Aorta (tissue), 5 donors: Measurements from ENCODE around the gene ZRANB3. TPM values are rescaled to one million over a fixed set of nuclear protein-coding genes. Genes with fewer than 3 reads are reported as not detected.
A peak's percentile ranks its signal among the peaks of the same experiment; 100 is the strongest.

ENCODE experiments used
- ATAC-seq: fragments of 200-7000 bp; cut with Tn5 transposase; one replicate; pipeline ENCODE4 v1.9.1; 2022; ENCODE audit warnings: moderate library complexity; ENCODE audit not compliant: low FRiP score
- DNase-seq, 2 donors: peaks; one replicate each; pipeline ENCODE4 v3.0.0-alpha.2; 2020
- H3K27ac ChIP-seq, 2 donors: one replicate each; pipeline ENCODE4 v1.5.1; 2013; ENCODE audit warnings: low read length in 2 of 2, mild to moderate bottlenecking in 2 of 2, moderate library complexity in 2 of 2, control low read depth in 1 of 2, inconsistent platforms in 1 of 2, low read depth in 1 of 2
- H3K27me3 ChIP-seq, 2 donors: one replicate each; pipeline ENCODE4 v1.6.1; 2013; ENCODE audit warnings: control low read depth in 1 of 2, low read length in 1 of 2, mild to moderate bottlenecking in 1 of 2, moderate library complexity in 1 of 2; ENCODE audit not compliant: insufficient read depth in 2 of 2, control insufficient read depth in 1 of 2
- H3K36me3 ChIP-seq, 2 donors: one replicate each; pipeline ENCODE4 v1.6.1; 2013; ENCODE audit warnings: control low read depth in 1 of 2, low read length in 1 of 2, mild to moderate bottlenecking in 1 of 2; ENCODE audit not compliant: insufficient read depth in 2 of 2, control insufficient read depth in 1 of 2
- H3K4me1 ChIP-seq, 2 donors: one replicate each; pipeline ENCODE4 v1.6.1; 2013; ENCODE audit warnings: low read length in 2 of 2, control low read depth in 1 of 2, mild to moderate bottlenecking in 1 of 2, moderate library complexity in 1 of 2; ENCODE audit not compliant: insufficient read depth in 2 of 2, control insufficient read depth in 1 of 2
- H3K4me3 ChIP-seq, 2 donors: one replicate each; pipeline ENCODE4 v1.5.1; 2013; ENCODE audit warnings: low read length in 2 of 2, control low read depth in 1 of 2, mild to moderate bottlenecking in 1 of 2
- H3K9me3 ChIP-seq: one replicate; pipeline ENCODE4 v1.6.1; 2013; ENCODE audit warnings: mild to moderate bottlenecking, low read length; ENCODE audit not compliant: control insufficient read depth
- WGBS, 2 donors: extraction: QIAGEN DNeasy Blood & Tissue Kit; methylation state at CpG; one replicate each; pipeline ENCODE4 v1.1.7; 2013; 5-methylcytosine and 5-hydroxymethylcytosine counted together
- intact Hi-C, 2 donors: fragments of 100-400 bp; cut with DNase I; formaldehyde crosslinking; loops; one replicate each; pipeline versions ENCODE4 v1.14.2 to v1.15.0; 2022
- long read RNA-seq, 2 donors: library from polyadenylated mRNA; unstranded; transcript quantifications; one replicate each; pipeline ENCODE4 v2.0.0, GENCODE V29; 2020 to 2021
- polyA plus RNA-seq, 2 donors: library from polyadenylated mRNA; stranded (reverse); fragments of 200-250 nt; gene quantifications; one replicate each; pipeline ENCODE4 v1.2.3, GENCODE V29; 2013
- total RNA-seq, 2 donors: library from RNA; stranded (reverse); fragmentation: NEBNext Ultra II Directional; extraction: Animal tissue kit (Norgen Biotek cat#: 25700); gene quantifications; one replicate each; pipeline ENCODE4 v1.2.1, GENCODE V29; 2021
- donor health status: healthy with polysubstance abuse.
- donor health status: Bipolar disorder and iron deficiency.
- donor health status: DM: no; HTN: no; CAD: no.
- donor health status: DM: no; HTN: no; CAD: no.
- donor health status: DM: yes; HTN: yes; CAD: no.

Gene ZRANB3
- total RNA-seq (1 to 10 TPM; 3.6 to 4.2 TPM), polyA plus RNA-seq (1 to 10 TPM in 1 of 2 donors, not detected in 1; 3.8 TPM)
- long read RNA-seq, donor 1, partial matches to known transcripts = 1 of 12 reads
- long read RNA-seq, donor 1, other reads (novel, unspliced or antisense) = 11 of 12 reads
- long read RNA-seq, donor 2, partial matches to known transcripts = 1 of 29 reads
- long read RNA-seq, donor 2, other reads (novel, unspliced or antisense) = 28 of 29 reads

DNA sequence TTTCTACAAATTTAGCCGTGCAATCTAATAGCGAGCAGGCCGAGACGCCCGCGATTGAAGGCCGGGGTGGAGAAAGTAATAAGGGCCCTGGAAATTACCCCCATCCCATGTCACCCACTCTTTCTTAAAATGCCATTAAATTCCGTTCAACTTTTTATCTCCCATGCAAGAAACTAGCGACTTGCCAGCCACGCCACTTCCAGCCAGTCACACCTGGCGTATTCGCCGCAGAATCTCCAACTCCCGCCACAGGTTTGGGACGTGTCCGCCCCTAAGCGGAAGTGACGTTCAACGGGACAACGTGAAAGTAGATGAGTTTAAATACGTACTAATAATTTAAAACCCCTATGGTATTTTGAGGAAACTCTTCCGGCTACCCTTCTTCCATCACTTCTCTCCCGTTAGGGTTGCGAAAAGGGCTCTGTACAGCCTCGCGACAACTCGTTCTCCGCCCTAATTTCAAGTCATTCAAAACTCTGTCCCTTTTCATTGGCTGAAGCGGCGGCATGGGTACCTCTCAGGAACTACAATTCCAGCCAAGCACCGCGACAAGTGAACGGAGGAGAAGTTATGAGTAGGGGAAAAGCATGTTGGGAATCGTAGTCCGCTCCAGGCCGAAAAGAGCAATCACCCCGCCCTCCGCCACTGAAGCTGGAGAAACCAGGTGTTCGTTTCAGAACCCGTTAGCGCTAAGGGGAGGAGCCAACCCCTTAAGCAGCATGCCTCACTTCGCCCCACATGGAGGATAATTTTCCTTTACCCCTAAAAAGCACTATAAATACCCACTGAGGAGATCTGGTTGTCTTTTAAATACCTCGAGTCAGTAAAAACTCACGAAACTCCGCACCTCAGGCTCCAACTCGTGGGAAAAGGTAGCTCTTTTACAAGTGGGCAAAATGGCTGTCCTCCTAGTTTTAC, at the start of gene ZRANB3:
TSS of gene ZRANB3 (minus strand) at position 906 of the 918 bp plus-strand sequence.
- H3K9me3 ChIP-seq = no peaks in the 10 kb centered on the region
- DNase-seq (peak; percentile 94 to 96), ATAC-seq (peak; percentile 93)
- H3K27me3 ChIP-seq = no peaks in the 10 kb centered on the region
- H3K4me3 ChIP-seq = peak within 1 kb of the TSS; percentile 42 to 85
- H3K4me1 ChIP-seq = no peaks in the 10 kb centered on the region
- intact Hi-C loops = loop anchor here (1.0 to 2.0 kb wide), 2 partner anchors 211 to 478 kb away; partner anchors contain the start of genes RAB3GAP1 (in 1 of the 2) and UBXN4 (in 1 of the 2)
- peak within 1 kb of the TSS; percentile 20 to 96 for H3K27ac ChIP-seq
- H3K36me3 ChIP-seq = no peaks in the 10 kb centered on the region
- WGBS, 2 donors = 0% methylated on average over 46 of the region's 46 CpGs

DNA sequence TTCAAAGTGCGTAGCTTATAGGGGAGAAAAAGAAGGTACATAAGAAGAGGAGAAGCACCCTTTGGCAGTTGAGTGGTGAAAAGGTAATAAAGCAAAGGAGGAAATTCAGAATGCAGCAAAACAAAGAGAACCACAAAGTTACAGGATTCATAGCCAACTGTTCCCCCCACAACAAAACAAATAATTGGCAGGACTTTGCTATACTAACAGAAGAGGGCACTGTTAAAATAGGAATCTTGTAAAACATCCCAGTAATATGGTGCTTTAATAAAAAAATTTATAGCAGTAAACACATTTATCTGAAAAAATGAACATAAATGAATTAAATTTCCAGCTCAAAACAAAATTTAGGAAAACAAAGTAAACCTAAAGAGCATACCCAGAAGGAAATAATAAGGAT, 42.6 kb upstream of the ZRANB3 start:
- no peak for ATAC-seq
- Histone ChIP-seq H3K27ac (no peak overlapping the region), H3K4me3 (no peak overlapping the region), H3K27me3 (no peaks in the 10 kb centered on the region), H3K4me1 (no peaks in the 10 kb centered on the region), H3K9me3 (no peaks in the 10 kb centered on the region), H3K36me3 (peaks cover 0 to 1% of the 10 kb centered on the region in 2 donors)
- no peak for DNase-seq
- 96 to 100% methylated on average over 1 of the region's 1 CpG for WGBS, 2 donors
- intact Hi-C loops = no loop called here

DNA sequence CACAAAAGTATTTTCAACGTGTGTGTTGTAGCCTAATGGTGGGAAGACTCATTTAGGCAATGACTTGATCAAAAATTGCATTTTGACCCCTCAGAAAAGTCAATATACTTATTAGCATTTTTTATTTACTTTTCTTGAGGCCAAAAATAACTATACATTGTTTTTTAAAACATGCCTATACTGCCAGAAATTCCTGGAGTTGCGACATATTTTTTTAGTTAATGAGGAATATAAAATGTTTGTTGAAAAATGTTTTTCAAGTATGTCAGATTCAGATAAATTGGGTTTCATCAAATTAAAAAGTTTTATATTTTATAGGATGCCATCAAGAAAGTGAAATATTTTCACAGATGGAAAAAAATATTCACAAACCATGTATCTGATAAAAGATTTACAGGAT, 39.9 kb upstream of the ZRANB3 start:
- intact Hi-C loops = no loop called here
- Histone ChIP-seq H3K27me3 (no peaks in the 10 kb centered on the region), H3K27ac (no peak overlapping the region), H3K4me1 (no peaks in the 10 kb centered on the region), H3K4me3 (no peak overlapping the region), H3K36me3 (peaks cover 0 to 1% of the 10 kb centered on the region in 2 donors), H3K9me3 (no peaks in the 10 kb centered on the region)
- DNase-seq (no peak), ATAC-seq (no peak)
- 80 to 89% methylated on average over 2 of the region's 2 CpGs for WGBS, 2 donors

DNA sequence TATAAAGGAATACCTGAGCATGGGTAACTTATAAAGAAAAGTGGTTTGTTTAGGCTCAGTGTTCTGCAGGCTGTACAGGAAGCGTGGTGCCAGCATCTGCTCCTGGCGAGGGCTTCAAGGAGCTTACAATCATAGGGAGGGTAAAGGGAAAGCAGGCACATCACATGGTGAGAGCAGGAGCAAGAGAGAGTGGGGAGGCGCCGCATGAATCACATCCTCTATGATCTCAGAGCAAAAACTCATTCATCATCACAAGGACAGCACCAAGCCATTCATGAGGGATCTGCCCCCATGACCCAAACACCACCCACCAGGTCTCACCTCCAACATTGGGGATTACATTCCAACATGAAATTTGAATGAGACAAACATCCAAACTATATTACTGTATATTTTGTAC, 32.8 kb upstream of the ZRANB3 start:
- DNase-seq (no peak), ATAC-seq (no peak)
- intact Hi-C loops = no loop called here
- Histone ChIP-seq H3K4me3 (no peak overlapping the region), H3K27me3 (no peaks in the 10 kb centered on the region), H3K36me3 (no peaks in the 10 kb centered on the region), H3K9me3 (no peaks in the 10 kb centered on the region), H3K4me1 (no peaks in the 10 kb centered on the region), H3K27ac (no peak overlapping the region)
- WGBS, 2 donors = 92 to 97% methylated on average over 4 of the region's 4 CpGs

DNA sequence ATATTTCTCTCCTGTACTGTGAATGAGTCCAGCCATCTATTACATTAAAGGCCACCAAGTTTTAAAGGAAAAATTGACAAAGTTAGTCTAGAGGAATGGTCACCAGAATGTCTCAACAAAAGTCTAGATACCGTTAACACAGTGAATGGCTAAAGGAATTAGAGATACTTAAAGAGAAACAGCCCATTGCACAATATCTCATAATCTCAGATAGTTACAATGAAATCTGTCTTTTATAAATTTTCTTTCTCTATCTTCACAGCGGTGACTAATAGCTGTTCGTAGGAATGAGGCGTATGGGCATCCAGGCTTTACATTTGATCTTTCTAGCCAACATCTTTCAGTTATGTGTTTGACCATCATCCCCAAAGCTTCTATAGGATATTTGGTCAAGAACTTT, 30.9 kb upstream of the ZRANB3 start:
- Histone ChIP-seq H3K27ac (no peak overlapping the region), H3K27me3 (no peaks in the 10 kb centered on the region), H3K36me3 (no peaks in the 10 kb centered on the region), H3K4me1 (no peaks in the 10 kb centered on the region), H3K4me3 (no peak overlapping the region), H3K9me3 (no peaks in the 10 kb centered on the region)
- intact Hi-C loops = no loop called here
- no peak for DNase-seq
- no peak for ATAC-seq
- WGBS, 2 donors = 96 to 97% methylated on average over 4 of the region's 4 CpGs

DNA sequence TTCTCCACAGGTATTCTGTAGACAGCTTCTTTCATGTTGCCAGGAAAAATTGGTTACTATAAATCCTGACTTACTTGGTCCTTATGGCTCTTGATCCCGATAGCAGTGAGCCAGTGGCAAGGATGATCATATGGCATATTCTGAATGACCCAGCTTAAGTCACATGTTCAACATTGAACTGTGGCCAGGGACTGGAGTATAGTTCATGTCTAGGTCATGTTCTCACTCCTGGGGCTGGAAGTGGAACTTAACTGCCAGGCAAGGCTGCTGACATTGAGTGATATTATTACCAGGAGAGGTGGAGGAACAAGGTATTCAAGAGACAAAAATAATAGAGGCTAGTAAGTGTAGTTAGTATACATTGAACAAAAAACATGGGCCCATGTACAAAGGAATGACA, 26.5 kb upstream of the ZRANB3 start:
- Histone ChIP-seq H3K9me3 (no peaks in the 10 kb centered on the region), H3K27me3 (no peaks in the 10 kb centered on the region), H3K4me1 (no peaks in the 10 kb centered on the region), H3K27ac (no peak overlapping the region), H3K36me3 (no peaks in the 10 kb centered on the region), H3K4me3 (no peak overlapping the region)
- no peak for ATAC-seq
- WGBS, 2 donors = 71 to 78% methylated on average over 1 of the region's 1 CpG
- intact Hi-C loops = no loop called here
- no peak for DNase-seq

DNA sequence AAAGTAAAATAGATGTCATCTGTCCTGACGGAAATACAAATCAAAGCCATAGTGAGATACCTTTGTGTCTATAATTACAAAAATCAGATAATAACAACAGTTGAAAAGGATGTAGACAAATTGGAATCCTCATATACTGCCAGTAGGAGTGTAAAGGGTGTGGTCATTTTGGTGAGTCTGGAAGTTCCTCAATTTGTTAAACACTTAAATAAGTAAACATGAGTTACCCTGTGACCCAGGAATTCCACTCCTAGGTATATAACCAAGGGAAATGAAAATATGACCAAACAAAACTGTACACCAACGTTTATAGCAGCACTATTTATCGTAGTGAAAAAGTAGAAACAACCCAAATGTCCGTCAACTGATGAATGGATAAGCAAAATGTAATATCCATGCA, 24.3 kb upstream of the ZRANB3 start:
- H3K36me3 ChIP-seq = no peaks in the 10 kb centered on the region
- intact Hi-C loops = no loop called here
- H3K27me3 ChIP-seq = no peaks in the 10 kb centered on the region
- 92% methylated on average over 4 of the region's 4 CpGs for WGBS, 2 donors
- H3K9me3 ChIP-seq = no peaks in the 10 kb centered on the region
- no peak overlapping the region for H3K27ac ChIP-seq
- no peaks in the 10 kb centered on the region for H3K4me1 ChIP-seq
- ATAC-seq (no peak), DNase-seq (no peak)
- H3K4me3 ChIP-seq = no peak overlapping the region

DNA sequence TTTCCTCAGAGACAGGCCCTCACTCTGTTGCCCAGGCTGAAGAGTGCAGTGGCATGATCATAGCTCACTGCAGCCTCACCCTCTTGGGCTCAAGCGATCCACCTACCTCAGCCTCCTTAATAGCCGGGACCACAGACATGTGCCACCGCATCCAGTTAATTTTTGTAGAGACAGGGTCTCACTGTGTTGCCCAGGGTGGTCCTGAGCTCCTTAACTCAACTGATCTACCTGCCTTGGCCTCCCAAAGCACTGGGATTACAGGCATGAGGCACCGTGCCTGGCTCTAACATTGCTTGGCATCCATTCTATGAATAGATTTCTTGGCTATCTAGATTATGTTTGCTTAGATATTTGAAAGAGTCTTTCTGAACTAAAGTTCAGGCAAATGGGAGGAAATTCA, 21.9 kb upstream of the ZRANB3 start:
- DNase-seq = no peak
- H3K4me1 ChIP-seq = no peaks in the 10 kb centered on the region
- ATAC-seq = no peak
- no peak overlapping the region for H3K4me3 ChIP-seq
- no peak overlapping the region for H3K27ac ChIP-seq
- 75 to 77% methylated on average over 4 of the region's 4 CpGs for WGBS, 2 donors
- H3K27me3 ChIP-seq = no peaks in the 10 kb centered on the region
- intact Hi-C loops = no loop called here
- no peaks in the 10 kb centered on the region for H3K9me3 ChIP-seq
- no peaks in the 10 kb centered on the region for H3K36me3 ChIP-seq

DNA sequence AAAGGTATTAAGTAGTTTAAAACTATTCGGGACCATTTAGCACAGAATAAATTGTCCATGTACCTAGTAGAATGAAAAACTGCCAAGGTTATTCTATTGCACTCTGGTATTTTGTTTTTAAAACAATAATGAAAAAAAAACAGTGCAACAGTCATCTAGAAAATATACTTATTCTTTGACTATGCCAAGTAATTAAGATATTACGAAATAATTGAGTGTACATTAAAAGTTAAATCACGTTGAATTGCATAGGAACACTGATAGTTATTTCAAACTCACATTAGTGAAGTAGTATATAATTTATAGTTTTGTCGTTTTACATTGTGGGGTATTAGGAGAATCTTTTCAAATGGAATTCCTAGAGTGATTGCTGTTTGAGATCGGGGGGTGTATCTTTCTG, 20.3 kb upstream of the ZRANB3 start:
- no peaks in the 10 kb centered on the region for H3K9me3 ChIP-seq
- ATAC-seq = no peak
- H3K36me3 ChIP-seq = no peaks in the 10 kb centered on the region
- 91 to 93% methylated on average over 5 of the region's 5 CpGs for WGBS, 2 donors
- H3K27ac ChIP-seq = no peak overlapping the region
- intact Hi-C loops = no loop called here
- no peaks in the 10 kb centered on the region for H3K27me3 ChIP-seq
- H3K4me1 ChIP-seq = no peaks in the 10 kb centered on the region
- no peak overlapping the region for H3K4me3 ChIP-seq
- DNase-seq = no peak
